Measurements from ENCODE around the gene LKAAEAR1. TPM values are rescaled to one million over a fixed set of nuclear protein-coding genes. Genes with fewer than 3 reads are reported as not detected.

The LKAAEAR1 gene
- total RNA-seq, 4 donors from 2014 or later = not detected

DNA sequence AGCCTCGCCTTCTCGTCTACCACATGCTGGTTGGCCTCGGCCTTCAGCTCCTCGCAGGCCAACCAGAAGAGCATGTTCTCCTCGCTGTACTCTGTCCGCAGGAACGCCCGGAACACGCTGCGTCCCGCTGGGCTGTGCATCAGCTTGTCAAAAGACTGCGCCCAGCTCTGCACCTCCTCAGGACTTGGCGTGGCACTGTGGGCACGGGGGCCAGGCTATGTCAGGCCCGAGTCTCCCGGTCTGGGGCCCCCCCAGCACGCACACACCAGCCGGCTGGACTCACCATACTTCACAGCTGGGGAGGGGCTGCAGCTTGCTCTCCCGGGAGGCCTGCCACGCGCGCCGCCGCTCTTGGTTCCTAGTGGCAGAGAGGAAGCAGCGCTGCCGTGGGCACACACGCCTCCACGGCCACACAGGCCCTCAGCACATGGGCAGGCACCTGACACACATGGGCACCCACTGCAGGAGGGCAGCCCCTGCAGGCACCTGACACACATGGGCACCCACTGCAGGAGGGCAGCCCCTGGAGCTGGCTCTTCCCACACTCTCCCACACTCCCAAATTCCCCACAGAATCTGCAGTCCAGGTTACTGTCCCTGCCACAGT lies 9.9 kb downstream of the LKAAEAR1 start:
- Histone ChIP-seq H3K4me3 (no peak overlapping the region), H3K4me1 (peaks cover 9 to 13% of the 10 kb centered on the region in 2 donors), H3K9me3 (no peaks in the 10 kb centered on the region), H3K36me3 (no peaks in the 10 kb centered on the region), H3K27ac (no peak overlapping the region), H3K27me3 (peaks cover 0 to 3% (median 0%) of the 10 kb centered on the region in 3 donors)
- in situ Hi-C loops (cut with MboI; ENCODE audit: low sequenced_read_pairs in 4 of 4) = no loop called here
- intact Hi-C loops (cut with DNase I; ENCODE audit: low total_unique reads) = no loop called here
- ATAC-seq = no peak
- no peak for DNase-seq
- TF ChIP-seq POLR2A (IDR thresholded peaks at IDR 0.05) = no peak
- TF ChIP-seq, protein P1, sequence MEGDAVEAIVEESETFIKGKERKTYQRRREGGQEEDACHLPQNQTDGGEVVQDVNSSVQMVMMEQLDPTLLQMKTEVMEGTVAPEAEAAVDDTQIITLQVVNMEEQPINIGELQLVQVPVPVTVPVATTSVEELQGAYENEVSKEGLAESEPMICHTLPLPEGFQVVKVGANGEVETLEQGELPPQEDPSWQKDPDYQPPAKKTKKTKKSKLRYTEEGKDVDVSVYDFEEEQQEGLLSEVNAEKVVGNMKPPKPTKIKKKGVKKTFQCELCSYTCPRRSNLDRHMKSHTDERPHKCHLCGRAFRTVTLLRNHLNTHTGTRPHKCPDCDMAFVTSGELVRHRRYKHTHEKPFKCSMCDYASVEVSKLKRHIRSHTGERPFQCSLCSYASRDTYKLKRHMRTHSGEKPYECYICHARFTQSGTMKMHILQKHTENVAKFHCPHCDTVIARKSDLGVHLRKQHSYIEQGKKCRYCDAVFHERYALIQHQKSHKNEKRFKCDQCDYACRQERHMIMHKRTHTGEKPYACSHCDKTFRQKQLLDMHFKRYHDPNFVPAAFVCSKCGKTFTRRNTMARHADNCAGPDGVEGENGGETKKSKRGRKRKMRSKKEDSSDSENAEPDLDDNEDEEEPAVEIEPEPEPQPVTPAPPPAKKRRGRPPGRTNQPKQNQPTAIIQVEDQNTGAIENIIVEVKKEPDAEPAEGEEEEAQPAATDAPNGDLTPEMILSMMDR (IDR thresholded peaks at IDR 0.05 in 4 of 5, conservative IDR thresholded peaks at IDR 0.05 in 1 of 5) = no peak

GRCh38 chr20:64073476-64074183 lies 10.6 kb downstream of the LKAAEAR1 start:
- Histone ChIP-seq H3K27me3 (peaks cover 0 to 2% (median 0%) of the 10 kb centered on the region in 3 donors), H3K9me3 (no peaks in the 10 kb centered on the region), H3K36me3 (no peaks in the 10 kb centered on the region), H3K27ac (no peak overlapping the region), H3K4me3 (no peak overlapping the region), H3K4me1 (peaks cover 3 to 6% of the 10 kb centered on the region in 2 donors)
- no peak for DNase-seq
- no peak for TF ChIP-seq POLR2A (IDR thresholded peaks at IDR 0.05)
- TF ChIP-seq, protein P1 (IDR thresholded peaks at IDR 0.05 in 4 of 5, conservative IDR thresholded peaks at IDR 0.05 in 1 of 5) = no peak
- in situ Hi-C loops (cut with MboI; ENCODE audit: low sequenced_read_pairs in 4 of 4) = no loop called here
- ATAC-seq = no peak
- intact Hi-C loops (cut with DNase I; ENCODE audit: low total_unique reads) = no loop called here

DNA sequence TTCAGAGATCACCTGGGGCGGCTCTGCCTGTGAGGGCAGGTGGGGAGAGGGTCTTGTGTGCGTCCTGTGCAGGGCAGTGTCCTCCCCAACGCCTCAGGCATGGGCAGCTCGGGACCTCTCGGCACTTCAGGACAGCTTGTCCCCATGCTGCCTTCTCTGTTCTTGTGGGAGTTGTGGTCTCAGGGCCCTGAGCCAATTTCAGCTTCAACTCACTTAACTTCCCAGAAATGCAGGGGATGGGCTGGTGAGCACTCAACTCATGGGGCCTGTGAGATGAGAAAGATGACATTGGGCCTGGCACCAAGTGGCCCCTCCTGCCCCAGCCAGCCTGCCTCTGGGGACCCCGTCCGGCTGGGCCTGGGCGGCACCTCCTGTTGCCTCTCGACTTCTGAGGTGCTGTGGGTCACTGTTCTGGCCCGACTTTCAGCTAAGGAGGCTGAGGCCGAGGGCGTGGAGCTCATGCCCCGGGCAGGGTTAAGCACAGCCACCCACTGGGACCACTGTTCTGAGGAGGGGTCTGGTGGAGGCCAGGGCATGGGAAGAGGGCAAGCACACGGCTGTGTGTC lies 11.6 kb downstream of the LKAAEAR1 start:
- no peak overlapping the region for H3K27ac ChIP-seq
- intact Hi-C loops (cut with DNase I; ENCODE audit: low total_unique reads) = no loop called here
- no peaks in the 10 kb centered on the region for H3K4me1 ChIP-seq
- no peaks in the 10 kb centered on the region for H3K27me3 ChIP-seq
- no peak overlapping the region for H3K4me3 ChIP-seq
- TF ChIP-seq, protein P1 (IDR thresholded peaks at IDR 0.05 in 4 of 5, conservative IDR thresholded peaks at IDR 0.05 in 1 of 5) = no peak
- no peak for TF ChIP-seq POLR2A (IDR thresholded peaks at IDR 0.05)
- in situ Hi-C loops (cut with MboI; ENCODE audit: low sequenced_read_pairs in 4 of 4) = no loop called here
- no peaks in the 10 kb centered on the region for H3K9me3 ChIP-seq
- no peaks in the 10 kb centered on the region for H3K36me3 ChIP-seq
- ATAC-seq = no peak
- no peak for DNase-seq

- no peak overlapping the region for H3K4me3 ChIP-seq
- intact Hi-C loops (cut with DNase I; ENCODE audit: low total_unique reads) = no loop called here
- no peaks in the 10 kb centered on the region for H3K36me3 ChIP-seq
- TF ChIP-seq POLR2A (IDR thresholded peaks at IDR 0.05) = no peak
- TF ChIP-seq, protein P1 (IDR thresholded peaks at IDR 0.05 in 4 of 5, conservative IDR thresholded peaks at IDR 0.05 in 1 of 5) = no peak
- no peak overlapping the region for H3K27ac ChIP-seq
- no peak for ATAC-seq
- no peak for DNase-seq
- no peaks in the 10 kb centered on the region for H3K4me1 ChIP-seq
- no peaks in the 10 kb centered on the region for H3K9me3 ChIP-seq
- in situ Hi-C loops (cut with MboI; ENCODE audit: low sequenced_read_pairs in 4 of 4) = no loop called here
- no peaks in the 10 kb centered on the region for H3K27me3 ChIP-seq
Measured at GRCh38 chr20:64071341-64072332, 12.6 kb downstream of the LKAAEAR1 start.
